Body of pancreas (tissue), 4 donors: ENCODE measurements around the gene SPTB. TPM values are rescaled to one million over a fixed set of nuclear protein-coding genes. Genes with fewer than 3 reads are reported as not detected.

Experiments
- ATAC-seq: fragments of 150-250 bp; one replicate; pipeline ENCODE4 v1.9.1; 2016
- DNase-seq, 4 donors: peaks; one replicate each; pipeline ENCODE4 v3.0.0-alpha.2; 2019
- H3K27ac ChIP-seq, 4 donors: fragments of 200-600 bp; sonication (generic); 1 replicate in 3 of 4; 2 replicates in 1 of 4; pipeline versions ENCODE4 v1.5.1 to v1.6.1; 2016 to 2019; ENCODE audit warnings: mild to moderate bottlenecking in 1 of 4, mixed read lengths in 1 of 4, moderate library complexity in 1 of 4
- H3K27me3 ChIP-seq, 2 donors: fragments of 200-600 bp; sonication (generic); one replicate each; pipeline ENCODE4 v1.6.0; 2016; ENCODE audit warnings: mild to moderate bottlenecking in 1 of 2
- H3K36me3 ChIP-seq, 2 donors: fragments of 200-600 bp; sonication (generic); replicated peaks in 1 of 2; 2 replicates each; pipeline ENCODE4 v1.5.1; 2016; ENCODE audit warnings: low read depth in 2 of 2; ENCODE audit not compliant: insufficient read depth in 1 of 2
- H3K4me1 ChIP-seq: fragments of 200-600 bp; sonication (generic); one replicate; pipeline ENCODE4 v1.6.0; 2016
- H3K4me3 ChIP-seq, 2 donors: fragments of 200-600 bp; sonication (generic); 1 replicate in 1 of 2; 2 replicates in 1 of 2; pipeline ENCODE4 v1.5.1; 2016 to 2019
- H3K9me3 ChIP-seq, 3 donors: fragments of 200-600 bp; sonication (generic); 1 replicate in 2 of 3; 2 replicates in 1 of 3; pipeline ENCODE4 v1.5.1; 2016
- POLR2A ChIP-seq, 3 donors: fragments of 450-650 bp; IDR thresholded peaks; one replicate each; pipeline ENCODE4 v1.6.1; 2016; ENCODE audit warnings: antibody characterized with exemption in 3 of 3, mild to moderate bottlenecking in 2 of 3
- whole genome bisulfite sequencing, 2 donors: methylation state at CpG; one replicate each; pipeline ENCODE4 v1.1.5; 2017; 5-methylcytosine and 5-hydroxymethylcytosine counted together
- intact Hi-C: fragments of 100-400 bp; cut with DNase I; formaldehyde crosslinking; loops from one replicate; pipeline ENCODE4 v1.15.1; 2023
- total RNA-seq, 2 donors: library from RNA; depleted of rRNA; stranded (reverse); fragments of >200 nt; gene quantifications; one replicate each; pipeline ENCODE4 v1.1.0, GENCODE V29; 2016
- TF ChIP-seq, protein P1 (sequence below), 7 experiments: fragments of 450-650 bp in 4 of 7; fragments of 200-600 bp in 3 of 7; sonication (generic) in 3 of 7; IDR thresholded peaks; one replicate each; pipeline ENCODE4 v1.5.1; 2016 to 2019; ENCODE audit warnings: antibody characterized with exemption in 7 of 7

SPTB gene
- total RNA-seq, 2 donors from 2014 or later: 3.4 to 8.6 TPM

- Histone ChIP-seq H3K27ac (no peak overlapping the region), H3K4me1 (no peaks in the 10 kb centered on the region), H3K9me3 (no peaks in the 10 kb centered on the region), H3K4me3 (no peak overlapping the region), H3K27me3 (no peaks in the 10 kb centered on the region), H3K36me3 (no peaks in the 10 kb centered on the region)
- intact Hi-C loops: loop anchor here (5.0 kb wide), 1 partner anchor 69 kb away; no protein-coding TSS in a partner anchor
- TF ChIP-seq, protein P1, sequence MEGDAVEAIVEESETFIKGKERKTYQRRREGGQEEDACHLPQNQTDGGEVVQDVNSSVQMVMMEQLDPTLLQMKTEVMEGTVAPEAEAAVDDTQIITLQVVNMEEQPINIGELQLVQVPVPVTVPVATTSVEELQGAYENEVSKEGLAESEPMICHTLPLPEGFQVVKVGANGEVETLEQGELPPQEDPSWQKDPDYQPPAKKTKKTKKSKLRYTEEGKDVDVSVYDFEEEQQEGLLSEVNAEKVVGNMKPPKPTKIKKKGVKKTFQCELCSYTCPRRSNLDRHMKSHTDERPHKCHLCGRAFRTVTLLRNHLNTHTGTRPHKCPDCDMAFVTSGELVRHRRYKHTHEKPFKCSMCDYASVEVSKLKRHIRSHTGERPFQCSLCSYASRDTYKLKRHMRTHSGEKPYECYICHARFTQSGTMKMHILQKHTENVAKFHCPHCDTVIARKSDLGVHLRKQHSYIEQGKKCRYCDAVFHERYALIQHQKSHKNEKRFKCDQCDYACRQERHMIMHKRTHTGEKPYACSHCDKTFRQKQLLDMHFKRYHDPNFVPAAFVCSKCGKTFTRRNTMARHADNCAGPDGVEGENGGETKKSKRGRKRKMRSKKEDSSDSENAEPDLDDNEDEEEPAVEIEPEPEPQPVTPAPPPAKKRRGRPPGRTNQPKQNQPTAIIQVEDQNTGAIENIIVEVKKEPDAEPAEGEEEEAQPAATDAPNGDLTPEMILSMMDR (IDR thresholded peaks at IDR 0.05): no peak
- TF ChIP-seq POLR2A (IDR thresholded peaks at IDR 0.05): no peak
- 65 to 67% methylated on average over 4 of the region's 4 CpGs for WGBS, 2 donors
- ATAC-seq (no peak), DNase-seq (no peak)
Observed at GRCh38 chr14:64891173-64891838, 11.6 kb upstream of the SPTB start.

- no peaks in the 10 kb centered on the region for H3K27me3 ChIP-seq
- TF ChIP-seq POLR2A (IDR thresholded peaks at IDR 0.05): no peak
- TF ChIP-seq, protein P1 (IDR thresholded peaks at IDR 0.05): no peak
- DNase-seq (no peak), ATAC-seq (no peak)
- H3K4me3 ChIP-seq: no peak overlapping the region
- no peak overlapping the region for H3K27ac ChIP-seq
- no peaks in the 10 kb centered on the region for H3K9me3 ChIP-seq
- H3K4me1 ChIP-seq: no peaks in the 10 kb centered on the region
- H3K36me3 ChIP-seq: no peaks in the 10 kb centered on the region
- WGBS, 2 donors: 84% methylated on average over 6 of the region's 6 CpGs
- intact Hi-C loops: no loop called here
Observed at GRCh38 chr14:64889352-64889751, 9.6 kb upstream of the SPTB start.

- H3K27me3 ChIP-seq: no peaks in the 10 kb centered on the region
- intact Hi-C loops: no loop called here
- DNase-seq (no peak), ATAC-seq (no peak)
- H3K36me3 ChIP-seq: no peaks in the 10 kb centered on the region
- no peak overlapping the region for H3K4me3 ChIP-seq
- H3K4me1 ChIP-seq: peaks cover 6% of the 10 kb centered on the region
- 92 to 96% methylated on average over 2 of the region's 2 CpGs for WGBS, 2 donors
- TF ChIP-seq POLR2A (IDR thresholded peaks at IDR 0.05): no peak
- TF ChIP-seq, protein P1 (IDR thresholded peaks at IDR 0.05): no peak
- no peak overlapping the region for H3K27ac ChIP-seq
- H3K9me3 ChIP-seq: no peaks in the 10 kb centered on the region
Observed at GRCh38 chr14:64885559-64885958, 5.9 kb upstream of the SPTB start.

- Histone ChIP-seq H3K4me1 (peaks cover 18% of the 10 kb centered on the region), H3K4me3 (peak overlapping the region; percentile 26 to 62), H3K9me3 (no peaks in the 10 kb centered on the region), H3K36me3 (no peaks in the 10 kb centered on the region), H3K27me3 (no peaks in the 10 kb centered on the region), H3K27ac (peak overlapping the region in 3 of 4 donors; percentile 51 to 69 (median 67))
- TF ChIP-seq, protein P1 (IDR thresholded peaks at IDR 0.05): peak in 4 of 7 experiments; percentile 12 to 29 (median 16)
- TF ChIP-seq POLR2A (IDR thresholded peaks at IDR 0.05): peak in 2 of 3 donors; percentile 49 to 56
- 2 to 3% methylated on average over 30 to 48 of the region's 49 CpGs for WGBS, 2 donors
- ATAC-seq (peak; percentile 83), DNase-seq (peak; percentile 54 to 79 (median 63))
- intact Hi-C loops: no loop called here
Observed at GRCh38 chr14:64880221-64881121, 764 bp upstream of the SPTB start.
